ENCODE measurements around the gene TNFRSF14. TPM values are rescaled to one million over a fixed set of nuclear protein-coding genes. Genes with fewer than 3 reads are reported as not detected.

TNFRSF14 gene
- total and polyA plus RNA-seq, 9 of the 15 experiments (the other 6 are each of a cell fraction or from before 2014, with no cell fraction given): 0.11 to 2.3 (median 0.68) TPM; not detected in 2

GRCh38 chr1:2561446-2561845 is 5.3 kb downstream of the TNFRSF14 start:
- no peak overlapping the region for H3K4me3 ChIP-seq
- H3K9me3 ChIP-seq (replicated peaks; ENCODE audit: control insufficient read depth, insufficient read depth, low read depth, low read length): no peaks in the 10 kb centered on the region
- intact Hi-C loops (cut with micrococcal nuclease) (no loop called here), in situ Hi-C loops (cut with MboI) (no loop called here)
- no TSS peak for BruUV-seq (replicated peaks)
- H4K20me1 ChIP-seq (replicated peaks; ENCODE audit: control insufficient read depth, insufficient read depth, low read length): no peaks in the 10 kb centered on the region
- H3K9me1 ChIP-seq (ENCODE audit: control insufficient read depth, insufficient read depth, low read length): no peaks in the 10 kb centered on the region
- no peak overlapping the region for H3K4me2 ChIP-seq (ENCODE audit: insufficient read depth, low read length)
- ChIA-PET POLR2A (interaction anchor here (0.5 to 3.3 kb wide), 9 partner anchors 9 to 1200 kb away, joined by 3 to 13 read pairs (median 3); partner anchors contain the start of gene PRXL2B), CTCF (ENCODE audit: low intra/inter-chr PET ratio) (interaction anchor here (0.6 kb wide), 1 partner anchor 13 kb away, joined by 3 read pairs; no protein-coding TSS in a partner anchor)
- no peak overlapping the region for H3K27ac ChIP-seq (ENCODE audit: extremely low read depth, low read depth, low read length)
- WGBS (ENCODE audit: insufficient coverage, low coverage, missing lambda C conversion rate): 34% methylated on average over 10 of the region's 11 CpGs
- no peaks in the 10 kb centered on the region for H3K36me3 ChIP-seq (ENCODE audit: control insufficient read depth, insufficient read depth, low read length)
- H3K79me2 ChIP-seq (ENCODE audit: control insufficient read depth, insufficient read depth, low read length): no peaks in the 10 kb centered on the region
- DNase-seq (ENCODE audit: extremely low read depth in 1 of 4, low spot score in 3 of 4) (no peak), ATAC-seq (no peak), FAIRE-seq (no peak)
- H3K4me1 ChIP-seq (replicated peaks in 1 of 2; ENCODE audit: control insufficient read depth in 2 of 2, insufficient read depth in 2 of 2, low read length in 2 of 2): peaks cover 14 to 77% of the 10 kb centered on the region in 2 experiments
- H3K9ac ChIP-seq (ENCODE audit: insufficient read depth in 1 of 2, low read depth in 2 of 2, low read length in 2 of 2): peak overlapping the region in 1 of 2 experiments; percentile 70; a peak in 2 of 4 replicates
- no peak overlapping the region for H2AFZ ChIP-seq (ENCODE audit: low read depth, low read length)
- peaks cover 20 to 33% of the 10 kb centered on the region in 2 experiments for H3K27me3 ChIP-seq (ENCODE audit: control insufficient read depth in 2 of 2, insufficient read depth in 2 of 2, low read length in 2 of 2)
- TF ChIP-seq NONO (IDR thresholded peaks at IDR 0.05; ENCODE audit: low read depth in 2 of 2, low read length in 1 of 2): no peak
- TF ChIP-seq MAX (CRISPR knock-in tag; IDR thresholded peaks at IDR 0.05): peak; percentile 46; the same call in 1 of the 2 replicates
